OCI-LY1 (cell line): ENCODE results near the gene PDCD1.

ENCODE experiments used
- EZH2 ChIP-seq: fragments of 200-600 bp; sonication (generic), shearing (Covaris generic); IDR thresholded peaks from 2 replicates; pipeline ENCODE4 v1.8.0; 2017; ENCODE audit warnings: borderline replicate concordance, mixed run types, mild to moderate bottlenecking, antibody characterized with exemption, low read length, moderate library complexity, mixed read lengths
- TF ChIP-seq, protein P1 (sequence below): fragments of 200-600 bp; sonication (generic), shearing (Covaris generic); IDR thresholded peaks from 2 replicates; pipeline ENCODE4 v1.5.1; 2017; ENCODE audit warnings: mild to moderate bottlenecking, antibody characterized with exemption, low read length, moderate library complexity, mixed read lengths

DNA sequence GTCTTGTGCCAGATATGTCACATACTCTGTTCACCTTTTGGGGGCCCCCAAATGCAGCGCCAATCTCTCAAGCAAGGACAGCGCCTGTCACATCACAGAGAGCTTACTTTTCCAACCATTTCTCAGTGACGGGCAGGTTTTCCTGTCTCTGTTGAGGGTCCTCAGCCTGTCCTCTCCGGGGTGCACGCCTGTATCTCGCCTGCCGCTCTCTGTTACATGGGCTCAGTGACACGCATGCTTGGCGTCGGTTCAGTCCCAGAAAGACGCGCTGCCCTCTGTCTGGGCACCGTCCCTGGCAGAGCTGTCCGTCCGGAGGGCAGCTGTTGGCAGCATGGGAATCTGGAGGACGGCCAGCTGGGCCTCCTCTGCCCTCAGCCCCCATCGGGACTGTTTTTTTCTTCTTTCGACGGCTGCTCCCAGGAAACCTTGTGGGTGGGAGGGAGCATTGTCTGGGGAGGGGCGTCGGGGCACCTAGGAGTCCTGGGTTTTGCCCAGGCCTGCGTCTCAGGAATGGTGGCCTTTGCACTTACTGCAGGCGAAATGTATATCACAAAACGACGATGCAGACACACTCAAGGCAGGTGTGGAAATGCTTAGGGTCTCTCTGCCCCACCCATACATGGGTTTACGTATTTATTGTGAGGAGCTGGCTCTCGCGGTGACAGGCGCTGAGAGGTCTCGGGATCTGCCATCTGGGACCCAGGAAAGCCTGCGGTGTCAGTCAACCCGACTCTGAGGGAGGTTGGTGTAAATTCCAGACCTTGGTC, 41.7 kb upstream of the PDCD1 start:
- TF ChIP-seq, protein P1, sequence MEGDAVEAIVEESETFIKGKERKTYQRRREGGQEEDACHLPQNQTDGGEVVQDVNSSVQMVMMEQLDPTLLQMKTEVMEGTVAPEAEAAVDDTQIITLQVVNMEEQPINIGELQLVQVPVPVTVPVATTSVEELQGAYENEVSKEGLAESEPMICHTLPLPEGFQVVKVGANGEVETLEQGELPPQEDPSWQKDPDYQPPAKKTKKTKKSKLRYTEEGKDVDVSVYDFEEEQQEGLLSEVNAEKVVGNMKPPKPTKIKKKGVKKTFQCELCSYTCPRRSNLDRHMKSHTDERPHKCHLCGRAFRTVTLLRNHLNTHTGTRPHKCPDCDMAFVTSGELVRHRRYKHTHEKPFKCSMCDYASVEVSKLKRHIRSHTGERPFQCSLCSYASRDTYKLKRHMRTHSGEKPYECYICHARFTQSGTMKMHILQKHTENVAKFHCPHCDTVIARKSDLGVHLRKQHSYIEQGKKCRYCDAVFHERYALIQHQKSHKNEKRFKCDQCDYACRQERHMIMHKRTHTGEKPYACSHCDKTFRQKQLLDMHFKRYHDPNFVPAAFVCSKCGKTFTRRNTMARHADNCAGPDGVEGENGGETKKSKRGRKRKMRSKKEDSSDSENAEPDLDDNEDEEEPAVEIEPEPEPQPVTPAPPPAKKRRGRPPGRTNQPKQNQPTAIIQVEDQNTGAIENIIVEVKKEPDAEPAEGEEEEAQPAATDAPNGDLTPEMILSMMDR: no peak
- TF ChIP-seq EZH2: no peak
